ENCODE results near the gene SERGEF.
"Not testable (repeated sequence)": the region's sequence is repeated elsewhere in the genome, so short reads cannot be mapped to it uniquely, and the experiment has no call there.

SERGEF gene

GRCh38 chr11:17878743-17879142 is 134.1 kb downstream of the SERGEF start:
- DNase-seq (ENCODE audit: low read depth): no peak
- H3K4me3 ChIP-seq (ENCODE audit: control insufficient read depth, low read depth, low read length): no peak overlapping the region
- no peak for TF ChIP-seq CTCF (IDR thresholded peaks at IDR 0.05; ENCODE audit: control insufficient read depth, insufficient read depth, low read depth, low read length, missing control alignments)

- no peak for TF ChIP-seq CTCF (IDR thresholded peaks at IDR 0.05; ENCODE audit: control insufficient read depth, insufficient read depth, low read depth, low read length, missing control alignments)
- no peak for DNase-seq (ENCODE audit: low read depth)
Observed at GRCh38 chr11:17877886-17878285, 135.0 kb downstream of the SERGEF start.

GRCh38 chr11:17876827-17877226 is 136.0 kb downstream of the SERGEF start:
- no peak for DNase-seq (ENCODE audit: low read depth)
- TF ChIP-seq CTCF (IDR thresholded peaks at IDR 0.05; ENCODE audit: control insufficient read depth, insufficient read depth, low read depth, low read length, missing control alignments): no peak
- H3K4me3 ChIP-seq (ENCODE audit: control insufficient read depth, low read depth, low read length): no peak overlapping the region

More at GRCh38 chr11:17877886-17878285, 135.0 kb downstream of the SERGEF start:
- no peak overlapping the region for H3K4me3 ChIP-seq (ENCODE audit: control insufficient read depth, low read depth, low read length)

GRCh38 chr11:17875891-17876290 is 137.0 kb downstream of the SERGEF start:
- no peak overlapping the region for H3K4me3 ChIP-seq (ENCODE audit: control insufficient read depth, low read depth, low read length)
- no peak for TF ChIP-seq CTCF (IDR thresholded peaks at IDR 0.05; ENCODE audit: control insufficient read depth, insufficient read depth, low read depth, low read length, missing control alignments)
- DNase-seq (ENCODE audit: low read depth): no peak

GRCh38 chr11:17873586-17873985 is 139.3 kb downstream of the SERGEF start:
- TF ChIP-seq CTCF (IDR thresholded peaks at IDR 0.05; ENCODE audit: control insufficient read depth, insufficient read depth, low read depth, low read length, missing control alignments): no peak
- DNase-seq (ENCODE audit: low read depth): no peak
- H3K4me3 ChIP-seq (ENCODE audit: control insufficient read depth, low read depth, low read length): no peak overlapping the region

GRCh38 chr11:17868398-17868797 is 144.4 kb downstream of the SERGEF start:
- H3K4me3 ChIP-seq (ENCODE audit: control insufficient read depth, low read depth, low read length); DNase-seq (ENCODE audit: low read depth): not testable (repeated sequence)

- H3K4me3 ChIP-seq (ENCODE audit: control insufficient read depth, low read depth, low read length): no peak overlapping the region
- no peak for TF ChIP-seq CTCF (IDR thresholded peaks at IDR 0.05; ENCODE audit: control insufficient read depth, insufficient read depth, low read depth, low read length, missing control alignments)
- no peak for DNase-seq (ENCODE audit: low read depth)
Observed at GRCh38 chr11:17867341-17867740, 145.5 kb downstream of the SERGEF start.
